Measurements from ENCODE around the gene CLDN2.

CLDN2 gene

DNA sequence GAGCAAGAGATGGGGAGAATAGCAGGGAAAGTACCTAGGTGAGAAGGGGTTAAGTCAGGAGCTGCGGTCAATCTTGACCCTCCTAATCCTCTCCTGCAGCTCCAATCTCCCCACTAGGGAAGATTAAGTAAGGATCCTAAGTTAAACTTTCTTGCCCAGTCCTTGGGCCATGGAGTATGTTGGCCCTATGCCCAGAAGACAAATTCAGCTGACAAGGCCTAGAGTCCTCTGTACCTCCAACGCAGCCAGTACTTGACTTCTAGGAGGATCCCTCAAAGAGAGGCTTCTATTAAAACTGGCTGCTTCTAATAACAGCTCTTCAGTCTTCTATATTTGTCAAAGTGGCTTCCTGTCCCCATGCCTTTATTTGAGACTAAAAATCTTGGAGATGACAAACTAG is 1.4 kb downstream of the CLDN2 start:
- no peak for DNase-seq (ENCODE audit: low spot score)

DNA sequence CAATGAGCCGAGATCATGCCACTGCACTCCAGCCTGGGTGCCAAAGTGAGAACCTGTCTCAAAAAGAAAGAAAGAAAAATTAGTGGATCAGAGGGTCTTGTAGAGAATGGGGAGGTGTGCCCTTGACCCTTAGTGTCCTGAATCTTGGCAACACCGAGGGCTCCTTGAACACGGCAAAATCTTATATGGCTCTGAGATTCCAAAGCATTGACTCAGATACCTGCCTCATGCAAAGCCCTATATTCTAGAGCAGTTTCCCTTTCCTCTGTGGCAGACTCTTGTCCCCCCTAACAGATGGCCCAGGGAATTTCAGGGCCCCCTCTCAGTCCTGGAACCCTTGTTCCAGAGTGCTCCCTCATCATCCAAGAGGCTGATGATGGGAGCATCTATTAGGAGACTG is 6.8 kb downstream of the CLDN2 start:
- DNase-seq (ENCODE audit: low spot score): no peak

DNA sequence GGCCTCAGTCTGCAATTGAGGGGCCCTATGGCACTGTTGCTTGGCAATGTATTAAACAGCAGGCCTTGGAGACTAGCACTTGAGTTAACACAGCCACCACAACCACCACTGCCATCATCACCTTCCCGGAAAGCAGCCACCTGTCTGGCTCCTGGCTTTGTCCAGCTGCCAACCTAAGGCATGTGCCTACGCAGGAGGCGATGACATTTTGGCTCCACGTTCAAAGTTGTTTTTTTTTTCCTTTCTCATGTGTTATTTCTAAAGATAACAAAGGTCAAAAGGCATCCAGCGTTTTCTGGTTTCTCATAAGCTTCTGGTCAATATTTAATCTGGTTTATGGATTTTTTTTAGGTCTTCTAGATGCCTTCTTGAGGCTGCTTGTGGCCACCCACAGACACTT is 7.5 kb downstream of the CLDN2 start:
- no peak for DNase-seq (ENCODE audit: low spot score)

DNA sequence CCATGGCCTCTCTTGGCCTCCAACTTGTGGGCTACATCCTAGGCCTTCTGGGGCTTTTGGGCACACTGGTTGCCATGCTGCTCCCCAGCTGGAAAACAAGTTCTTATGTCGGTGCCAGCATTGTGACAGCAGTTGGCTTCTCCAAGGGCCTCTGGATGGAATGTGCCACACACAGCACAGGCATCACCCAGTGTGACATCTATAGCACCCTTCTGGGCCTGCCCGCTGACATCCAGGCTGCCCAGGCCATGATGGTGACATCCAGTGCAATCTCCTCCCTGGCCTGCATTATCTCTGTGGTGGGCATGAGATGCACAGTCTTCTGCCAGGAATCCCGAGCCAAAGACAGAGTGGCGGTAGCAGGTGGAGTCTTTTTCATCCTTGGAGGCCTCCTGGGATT is 8.0 kb downstream of the CLDN2 start:
- no peak for DNase-seq (ENCODE audit: low spot score)

DNA sequence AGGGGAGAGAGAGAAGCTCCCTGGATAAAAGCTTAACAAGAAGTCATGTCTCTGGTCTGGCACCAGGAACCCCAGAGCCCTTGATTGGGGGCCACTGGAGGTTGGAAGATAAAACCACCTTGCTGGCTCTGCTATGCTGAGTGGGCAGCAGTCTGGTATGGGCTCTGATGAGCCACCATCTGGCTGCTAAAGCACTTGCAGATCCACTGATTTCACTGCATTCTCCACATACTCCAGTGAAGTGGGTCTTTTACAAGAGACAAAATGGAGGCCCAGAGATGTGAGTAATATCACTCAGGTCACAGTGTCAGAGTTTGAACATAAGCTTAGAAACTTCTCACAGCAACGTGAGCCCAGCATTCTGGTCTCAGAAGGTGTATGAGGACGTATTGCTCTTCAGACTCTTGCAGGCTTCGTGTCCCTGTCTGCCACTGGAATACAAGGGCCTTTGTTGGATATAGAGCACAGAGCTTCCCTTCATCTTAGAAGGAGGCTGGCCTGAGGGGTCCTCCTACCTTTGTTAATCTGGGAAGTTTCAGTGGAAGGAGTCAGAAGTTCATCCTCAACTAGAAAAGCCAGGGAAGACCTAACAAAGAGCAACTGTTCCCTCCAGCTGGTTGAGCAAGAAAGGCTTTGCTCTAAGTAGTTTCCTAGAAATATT is 11.8 kb downstream of the CLDN2 start:
- no peak for DNase-seq (ENCODE audit: low spot score)

DNA sequence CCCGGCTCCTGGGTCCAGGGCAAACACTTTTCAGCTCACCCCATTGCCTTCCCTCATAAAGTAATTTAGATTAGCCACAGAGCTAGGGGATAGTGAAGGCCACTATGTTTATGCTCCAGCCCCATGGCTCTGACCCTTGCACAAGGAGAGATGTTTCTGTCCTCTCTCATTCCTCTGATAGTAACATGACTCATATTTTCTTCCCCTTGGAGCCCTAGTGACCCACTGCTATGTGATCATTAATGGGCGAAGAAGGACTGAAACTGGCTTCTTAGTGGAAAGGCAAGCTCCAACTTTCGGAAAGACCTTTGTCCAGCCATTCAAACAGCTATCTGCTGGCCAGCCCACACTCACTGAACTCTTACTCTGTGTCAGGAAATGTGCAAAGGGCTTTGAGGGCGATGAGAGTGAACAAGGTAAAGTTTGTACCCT is 12.3 kb downstream of the CLDN2 start:
- DNase-seq (ENCODE audit: low spot score): no peak

DNA sequence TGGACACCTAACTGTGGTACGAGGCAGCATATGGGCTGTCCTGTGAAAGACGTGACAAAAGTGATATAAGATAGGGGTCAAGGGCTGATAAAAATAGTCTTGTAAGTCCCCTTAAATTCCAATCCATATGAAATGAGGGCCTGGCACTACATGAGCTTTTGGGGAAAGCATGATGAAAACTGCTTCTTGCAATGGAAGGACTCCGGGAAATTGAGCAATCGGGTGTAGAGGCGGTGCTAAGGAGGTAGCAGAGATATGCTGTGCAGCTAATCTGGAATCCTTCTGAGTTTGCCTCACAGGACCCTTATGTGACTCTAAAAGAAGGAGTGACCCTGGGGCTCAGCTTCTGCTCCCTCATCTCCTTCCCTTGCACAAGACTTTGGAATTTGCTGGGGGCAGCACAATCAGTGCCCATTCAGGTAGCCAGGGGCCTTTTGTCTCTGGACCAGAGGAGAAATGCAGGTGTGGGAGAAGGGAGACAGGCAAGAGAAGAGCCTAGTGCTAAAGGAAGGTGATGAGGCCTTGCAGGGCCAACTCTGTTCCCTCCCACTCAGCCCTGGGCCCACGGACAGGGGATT is 12.8 kb downstream of the CLDN2 start:
- DNase-seq (ENCODE audit: low spot score): no peak

DNA sequence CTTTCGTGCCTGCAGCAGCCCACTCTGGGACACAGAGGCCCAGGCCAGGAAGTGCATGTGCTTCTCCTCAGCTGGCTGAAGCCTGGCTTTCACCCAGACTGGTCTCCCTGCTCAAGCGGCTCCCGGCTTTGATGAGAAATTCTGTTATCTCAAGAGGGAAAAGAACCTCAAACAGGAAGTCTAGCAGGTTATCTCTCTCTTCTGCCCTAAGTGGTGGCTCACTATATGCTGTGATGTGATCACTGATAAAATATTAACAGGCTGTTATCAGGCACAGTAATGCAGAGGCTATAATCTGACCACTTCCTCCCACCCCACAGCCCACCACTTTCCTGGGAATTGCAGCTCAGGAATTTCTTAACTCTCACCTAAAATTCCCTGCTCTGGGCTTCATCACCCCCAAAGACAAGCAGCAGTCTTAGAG is 13.3 kb downstream of the CLDN2 start:
- no peak for DNase-seq (ENCODE audit: low spot score)

DNA sequence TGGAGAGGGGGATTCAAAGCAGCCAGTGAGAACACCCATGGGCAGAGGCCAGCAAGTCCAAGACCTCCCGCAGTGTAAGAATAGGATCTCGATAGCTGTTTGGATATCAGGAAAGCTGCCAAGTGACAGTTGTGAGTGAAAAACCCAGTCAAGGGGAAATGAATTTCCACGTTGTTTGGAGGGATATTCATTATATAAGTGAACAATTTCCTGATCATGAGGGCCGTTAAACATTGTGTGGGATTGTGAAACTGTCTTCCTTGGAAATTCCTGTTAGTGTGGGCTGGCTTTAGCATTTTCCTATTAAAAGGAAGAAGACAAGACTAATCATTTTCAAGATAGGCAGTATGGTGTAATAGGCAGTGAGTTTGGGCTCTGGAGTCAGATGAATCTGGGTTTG is 15.0 kb downstream of the CLDN2 start:
- DNase-seq (ENCODE audit: low spot score): no peak

DNA sequence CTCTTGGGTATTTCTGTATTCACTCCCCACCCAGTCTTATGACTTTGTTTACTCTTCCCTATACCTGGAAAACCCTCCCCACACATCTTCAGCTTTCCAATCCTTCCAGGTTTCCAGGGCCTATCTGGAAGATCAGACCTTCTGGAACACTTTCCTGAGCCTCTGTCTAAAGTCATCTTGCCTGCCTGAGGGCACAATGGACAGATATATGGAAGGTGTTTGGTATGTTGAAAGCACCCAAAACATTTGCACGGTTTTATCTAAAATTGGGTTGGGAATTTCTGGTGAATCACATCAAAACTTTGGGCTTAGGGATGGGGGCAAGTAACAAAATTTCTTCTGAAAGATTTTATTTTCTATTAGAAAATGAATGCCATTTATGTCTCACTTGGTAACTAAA is 16.0 kb downstream of the CLDN2 start:
- no peak for DNase-seq (ENCODE audit: low spot score)

DNA sequence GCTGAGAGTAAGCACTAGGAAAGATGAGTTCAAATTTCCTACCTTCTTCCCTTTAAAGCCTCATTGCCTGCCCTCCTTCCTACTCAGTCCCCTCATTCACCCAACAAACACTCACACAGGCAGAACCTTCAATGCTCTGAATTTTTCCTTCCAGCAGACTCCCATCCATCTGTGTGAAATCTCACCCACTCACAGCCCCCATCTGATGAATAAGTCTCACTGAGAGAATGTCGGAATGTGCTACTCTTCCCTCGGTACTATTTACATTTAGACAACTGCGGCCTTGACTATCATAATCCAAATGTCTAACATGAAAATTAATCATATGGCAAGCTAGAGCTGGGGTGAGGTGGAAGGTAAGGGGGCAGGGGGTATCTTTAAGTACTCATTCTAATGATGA is 19.4 kb downstream of the CLDN2 start:
- DNase-seq (ENCODE audit: low spot score): no peak

DNA sequence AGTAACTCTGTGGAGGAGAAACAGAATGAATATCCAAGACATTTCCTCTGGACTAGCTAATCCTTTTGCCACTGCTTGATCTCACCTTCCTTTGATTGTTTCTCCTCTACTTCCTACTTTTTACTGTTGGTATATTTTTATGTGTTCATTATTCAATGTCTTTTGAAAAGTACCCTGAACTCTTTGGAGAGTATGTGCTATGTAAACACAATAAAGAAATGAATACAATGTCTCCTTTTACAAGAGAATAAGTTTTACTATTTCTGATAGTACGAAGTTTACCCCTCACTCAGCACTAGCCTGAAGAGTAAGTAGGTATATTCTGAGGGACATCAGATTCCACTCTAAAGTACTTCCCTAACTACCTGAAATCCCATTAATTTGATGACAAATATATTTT is 19.9 kb downstream of the CLDN2 start:
- no peak for DNase-seq (ENCODE audit: low spot score)

DNA sequence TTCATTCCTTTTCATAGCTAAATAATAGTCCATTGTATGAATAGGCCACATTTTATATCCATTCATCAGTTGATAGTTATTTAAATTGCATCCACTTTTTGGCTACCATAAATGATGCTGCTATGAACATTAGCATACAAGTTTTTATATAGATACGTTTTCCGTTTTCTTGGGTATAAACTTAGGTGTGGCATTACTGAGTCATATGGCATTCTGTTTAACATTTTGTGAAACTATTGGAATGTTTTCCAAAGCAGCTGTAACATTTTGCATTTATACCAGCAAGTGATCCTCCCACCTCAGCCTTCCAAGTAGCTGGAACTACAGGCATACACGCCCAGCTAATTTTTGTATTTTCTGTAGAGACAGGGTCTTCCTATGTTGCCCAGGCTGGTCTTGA is 26.3 kb downstream of the CLDN2 start:
- DNase-seq (ENCODE audit: low spot score): no peak

DNA sequence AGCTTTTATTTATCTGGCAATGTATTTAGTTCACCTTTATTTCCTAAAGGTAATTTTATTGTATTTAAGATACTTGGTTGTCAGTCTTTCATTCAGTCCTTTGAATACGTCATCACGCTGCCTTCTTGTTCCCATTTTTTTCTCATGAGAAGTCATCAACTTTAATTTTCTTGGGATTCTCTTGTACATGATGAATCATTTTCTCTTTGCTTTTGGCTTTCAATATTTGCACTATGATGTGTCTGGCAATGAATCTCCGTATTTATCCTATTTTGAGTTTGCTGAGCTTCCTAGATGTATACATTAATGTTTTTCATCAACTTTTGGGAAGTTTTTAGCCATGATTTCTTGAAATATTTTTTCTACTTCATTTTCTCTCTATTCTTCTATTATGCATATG is 28.4 kb downstream of the CLDN2 start:
- DNase-seq (ENCODE audit: low spot score): no peak

DNA sequence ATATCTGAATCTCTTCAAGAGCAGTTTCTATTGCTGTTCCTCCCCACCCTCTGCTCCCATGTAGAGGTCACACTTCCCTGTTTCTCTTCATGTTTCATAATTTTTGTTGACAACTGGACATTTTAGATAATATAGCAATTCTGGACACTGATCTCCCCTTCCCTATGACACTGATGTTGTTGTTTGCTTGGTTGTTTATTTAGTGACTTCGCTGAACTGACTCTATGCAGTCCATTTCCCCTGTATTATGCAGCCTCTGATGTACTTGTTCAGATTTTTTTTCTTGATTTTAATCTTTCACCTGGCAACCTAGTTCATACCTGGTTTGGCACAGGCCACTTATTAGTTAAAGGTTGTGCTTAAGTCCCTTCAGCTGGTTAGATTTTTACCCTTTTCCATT is 29.2 kb downstream of the CLDN2 start:
- no peak for DNase-seq (ENCODE audit: low spot score)

DNA sequence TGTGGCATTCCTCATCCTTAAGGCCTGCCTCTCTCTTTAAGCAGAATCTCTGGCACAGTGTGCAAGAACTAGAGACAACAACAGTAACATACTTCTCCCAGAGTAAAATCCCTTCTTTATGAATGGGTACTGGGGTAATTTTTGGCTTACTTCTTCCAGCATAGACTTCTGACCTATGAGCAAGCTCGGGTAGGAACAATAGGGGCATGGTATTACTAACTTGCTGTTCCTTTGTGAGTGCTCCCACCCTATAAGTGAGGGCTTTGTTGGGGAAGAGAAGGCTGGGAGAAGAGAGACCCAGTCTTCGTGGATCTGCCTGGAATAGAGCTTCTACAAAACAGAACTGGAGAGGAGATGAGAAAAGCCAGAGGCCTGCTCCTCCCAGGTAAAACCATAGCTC is 30.2 kb downstream of the CLDN2 start:
- no peak for DNase-seq (ENCODE audit: low spot score)

DNA sequence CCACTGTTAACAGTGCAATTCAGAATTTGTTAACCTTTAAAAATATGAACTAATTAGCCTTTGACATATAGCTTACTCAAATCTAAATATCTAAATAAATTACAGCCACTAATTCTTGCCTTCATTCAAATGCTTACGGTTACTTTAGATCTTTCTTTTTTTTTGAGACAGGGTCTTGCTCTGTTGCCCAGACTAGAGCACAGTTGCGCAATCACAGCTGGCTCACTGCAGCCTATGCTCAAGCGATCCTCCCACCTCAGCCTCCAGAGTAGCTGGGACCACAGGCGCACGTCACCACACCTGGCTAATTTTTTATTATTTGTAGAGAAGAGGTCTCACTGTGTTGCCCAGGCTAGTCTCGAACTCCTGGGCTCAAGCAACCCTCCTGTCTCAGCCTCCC is 31.0 kb downstream of the CLDN2 start:
- DNase-seq (ENCODE audit: low spot score): no peak

DNA sequence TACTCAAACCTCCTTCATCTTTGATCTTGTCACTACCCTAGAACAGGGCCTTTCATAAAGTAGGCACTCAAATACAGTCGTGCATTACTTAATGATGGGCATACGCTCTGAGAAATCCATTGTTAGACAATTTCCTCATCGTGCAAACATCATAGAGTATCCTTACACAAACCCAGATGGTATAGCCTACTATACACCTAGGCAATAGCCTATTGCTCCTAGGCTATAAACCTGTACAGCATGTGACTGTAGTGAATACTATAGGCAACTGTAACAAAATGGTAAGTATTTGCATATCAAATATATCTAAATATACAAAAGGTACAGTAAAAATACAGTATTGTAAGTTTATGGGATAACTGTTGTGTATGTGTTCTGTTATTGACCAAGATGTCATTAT is 31.9 kb downstream of the CLDN2 start:
- DNase-seq (ENCODE audit: low spot score): no peak

DNA sequence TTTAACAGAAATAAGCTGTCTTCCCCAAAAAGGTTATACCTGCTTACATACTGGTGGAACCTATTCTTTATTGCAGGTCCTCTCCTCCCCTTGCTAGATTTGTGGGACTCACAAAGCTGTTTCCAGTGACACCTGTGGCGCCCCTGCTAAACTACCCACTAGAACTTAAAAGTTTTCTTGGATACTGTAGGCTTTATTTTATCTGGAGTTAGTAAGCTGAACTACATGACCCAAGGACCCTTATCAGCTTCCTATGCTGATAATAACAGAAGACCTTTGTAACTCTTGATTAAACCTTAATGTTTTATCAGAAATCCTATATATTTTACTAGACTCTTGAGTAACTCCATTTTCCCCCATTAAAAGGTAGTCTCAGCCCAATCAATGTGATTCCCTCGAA is 32.3 kb downstream of the CLDN2 start:
- DNase-seq (ENCODE audit: low spot score): no peak

DNA sequence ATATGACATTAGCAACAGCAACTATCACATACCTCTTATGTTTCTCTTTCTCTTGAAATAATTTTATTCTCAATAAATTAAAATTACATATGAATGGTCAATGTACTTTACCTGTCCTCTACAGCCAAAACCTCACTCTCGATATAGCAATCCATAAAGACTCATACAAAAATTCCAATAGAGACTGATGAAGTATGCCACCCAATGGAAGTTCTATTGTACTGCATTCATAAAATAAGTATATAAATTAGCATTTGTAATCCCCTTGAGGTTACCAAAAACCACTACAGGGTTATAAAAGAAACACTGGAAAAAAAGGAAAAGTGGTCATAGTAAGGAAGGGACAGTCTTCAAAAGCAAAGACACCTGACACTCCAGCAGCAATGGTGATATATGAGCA is 32.8 kb downstream of the CLDN2 start:
- no peak for DNase-seq (ENCODE audit: low spot score)

DNA sequence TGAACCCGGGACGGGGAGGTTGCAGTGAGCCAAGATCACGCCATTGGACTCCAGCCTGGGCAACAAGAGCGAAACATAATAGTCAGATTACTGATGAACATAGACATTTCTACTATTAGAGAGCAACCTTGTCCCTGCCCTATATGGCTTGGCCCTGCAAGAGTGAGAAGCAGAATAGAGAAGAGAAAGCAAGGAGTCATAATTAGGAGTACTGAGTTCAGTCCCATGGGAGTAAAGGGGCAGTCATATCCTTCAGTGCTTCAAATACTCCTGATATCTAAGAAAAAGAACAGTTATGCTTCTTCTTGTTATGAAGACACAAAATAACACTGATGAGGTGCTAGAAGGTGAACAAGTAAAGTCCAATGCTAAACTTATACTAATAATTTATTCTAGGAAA is 33.8 kb downstream of the CLDN2 start:
- DNase-seq (ENCODE audit: low spot score): no peak

DNA sequence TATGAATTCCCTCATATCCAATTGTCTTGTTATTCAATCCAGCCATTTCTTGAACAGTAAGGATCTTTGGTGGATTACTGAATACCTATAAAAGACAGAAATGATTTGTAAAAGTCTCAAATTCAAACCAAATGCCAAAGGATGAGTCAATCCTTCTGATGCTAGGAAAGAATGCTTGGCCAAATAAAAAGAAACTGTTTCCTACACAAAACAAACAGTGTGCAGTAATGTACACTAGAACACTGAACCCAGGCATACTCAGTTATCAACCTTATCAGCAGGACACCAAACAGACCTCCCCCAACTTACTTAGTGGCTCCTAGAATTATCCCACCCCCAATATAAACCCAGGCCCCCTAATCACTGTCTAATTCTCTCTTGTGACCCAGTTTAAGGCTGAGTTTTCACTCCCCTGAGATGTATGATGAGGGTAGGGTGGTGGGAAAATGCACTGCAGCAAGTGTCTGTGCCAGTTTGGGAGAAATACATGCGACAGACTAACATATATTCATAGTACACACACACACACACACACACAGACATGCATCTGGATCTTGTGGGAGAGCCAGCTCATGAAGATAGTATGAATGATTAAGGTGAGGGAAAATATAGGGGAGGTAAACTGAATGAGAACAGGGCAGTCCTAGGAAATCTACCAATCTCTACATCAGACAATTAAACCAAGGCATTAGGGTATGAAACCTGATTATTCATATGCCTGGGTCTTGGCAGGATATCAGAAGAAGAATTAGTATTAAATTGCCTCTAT is 35.0 kb downstream of the CLDN2 start:
- no peak for DNase-seq (ENCODE audit: low spot score)

DNA sequence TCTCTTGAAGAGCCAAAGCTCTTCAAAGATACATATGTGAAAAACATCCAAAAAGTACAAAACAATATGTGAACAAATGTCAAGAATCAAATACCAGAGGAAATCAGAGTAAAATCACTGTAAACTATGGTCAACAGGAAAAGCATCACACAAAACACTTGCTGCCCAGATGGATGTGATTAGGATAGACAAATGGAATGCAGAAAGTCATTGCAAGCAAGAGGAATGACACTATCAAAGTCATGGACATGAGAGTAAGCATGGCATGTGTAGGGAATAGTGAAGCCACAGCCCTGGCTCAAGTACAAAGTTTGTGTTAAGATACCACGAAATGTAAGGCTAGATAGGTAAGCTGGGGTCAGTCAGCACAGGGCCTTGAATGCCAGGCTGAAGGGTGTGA is 37.7 kb downstream of the CLDN2 start:
- DNase-seq (ENCODE audit: low spot score): no peak

DNA sequence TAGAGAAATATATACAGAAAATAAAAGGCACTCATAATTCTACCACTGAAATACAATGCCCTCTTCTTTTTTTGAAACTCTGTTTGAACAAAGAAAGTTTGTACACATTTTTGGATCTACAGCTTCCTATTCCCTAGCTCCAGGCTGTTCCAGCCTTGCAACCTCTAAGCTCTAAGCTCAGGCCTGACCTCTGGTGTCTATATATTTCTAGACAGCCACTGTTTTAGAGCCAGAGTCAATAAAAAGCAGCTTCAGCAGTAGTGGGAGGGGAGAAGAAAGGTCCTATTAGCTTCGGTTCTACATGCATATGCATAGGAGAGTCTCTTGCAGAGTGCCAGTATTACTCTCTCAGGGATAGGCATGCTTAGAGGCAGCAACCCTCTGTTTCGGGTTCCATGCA is 39.7 kb downstream of the CLDN2 start:
- DNase-seq (ENCODE audit: low spot score): peak; percentile 17

Measured in D341Med (cell line).